NCI-H1092 (cell line): ENCODE measurements around the gene KNOP1.
A peak's percentile ranks its signal among the peaks of the same experiment; 100 is the strongest.
"Not testable (repeated sequence)": the region's sequence is repeated elsewhere in the genome, so short reads cannot be mapped to it uniquely, and the experiment has no call there.

Experiments used
- DNase-seq: peaks from one replicate; lab custom pipeline; 2025; lab: John Stamatoyannopoulos, UW

KNOP1 gene

GRCh38 chr16:19683453-19684236 lies 34.4 kb downstream of the KNOP1 start:
- no peak for DNase-seq

- DNase-seq: no peak
Measured at GRCh38 chr16:19681637-19682036, 36.4 kb downstream of the KNOP1 start.

GRCh38 chr16:19680881-19681340 lies 37.1 kb downstream of the KNOP1 start:
- no peak for DNase-seq

GRCh38 chr16:19679281-19679680 lies 38.7 kb downstream of the KNOP1 start:
- DNase-seq: not testable (repeated sequence)

- DNase-seq: no peak
Measured at GRCh38 chr16:19678804-19679203, 39.2 kb downstream of the KNOP1 start.

GRCh38 chr16:19677402-19677801 lies 40.6 kb downstream of the KNOP1 start:
- no peak for DNase-seq

GRCh38 chr16:19674485-19674884 lies 43.5 kb downstream of the KNOP1 start:
- no peak for DNase-seq

GRCh38 chr16:19672378-19672777 lies 45.6 kb downstream of the KNOP1 start:
- DNase-seq: no peak

- DNase-seq: no peak
Measured at GRCh38 chr16:19666477-19666876, 51.5 kb downstream of the KNOP1 start.

GRCh38 chr16:19665313-19665712 lies 52.7 kb downstream of the KNOP1 start:
- DNase-seq: not testable (repeated sequence)

GRCh38 chr16:19664166-19664565 lies 53.9 kb downstream of the KNOP1 start:
- DNase-seq: no peak

- DNase-seq: no peak
Measured at GRCh38 chr16:19662351-19662750, 55.7 kb downstream of the KNOP1 start.

- no peak for DNase-seq
Measured at GRCh38 chr16:19660432-19660831, 57.6 kb downstream of the KNOP1 start.

GRCh38 chr16:19659554-19659953 lies 58.5 kb downstream of the KNOP1 start:
- no peak for DNase-seq

- DNase-seq: no peak
Measured at GRCh38 chr16:19657831-19658230, 60.2 kb downstream of the KNOP1 start.

- peak; percentile 42 for DNase-seq
Measured at GRCh38 chr16:19655242-19655777, 62.7 kb downstream of the KNOP1 start.

GRCh38 chr16:19654147-19654546 lies 63.9 kb downstream of the KNOP1 start:
- no peak for DNase-seq
